Thoracic aorta (tissue), 2 donors: ENCODE results near the gene DPP6. TPM values are rescaled to one million over a fixed set of nuclear protein-coding genes. Genes with fewer than 3 reads are reported as not detected.

Source experiments
- ATAC-seq: fragments of 150-250 bp; one replicate; pipeline ENCODE4 v1.8.0; 2017; ENCODE audit warnings: low read depth; ENCODE audit not compliant: insufficient number of reproducible peaks, low FRiP score
- DNase-seq: peaks from one replicate; pipeline ENCODE4 v3.0.0-alpha.2; 2020; ENCODE audit warnings: low spot score
- H3K27ac ChIP-seq, 2 donors: fragments of 200-600 bp; sonication (generic); 1 replicate in 1 of 2; 2 replicates in 1 of 2; pipeline ENCODE4 v1.5.1; 2016; ENCODE audit warnings: mild to moderate bottlenecking in 2 of 2, moderate library complexity in 2 of 2
- H3K27me3 ChIP-seq: fragments of 200-600 bp; sonication (generic); replicated peaks from 2 replicates; pipeline ENCODE4 v1.6.0; 2016; ENCODE audit warnings: mild to moderate bottlenecking; ENCODE audit not compliant: insufficient read depth
- H3K36me3 ChIP-seq: fragments of 200-600 bp; sonication (generic); one replicate; pipeline ENCODE4 v1.5.1; 2016
- H3K4me1 ChIP-seq, 2 donors: fragments of 200-600 bp; sonication (generic); 1 replicate in 1 of 2; 2 replicates in 1 of 2; pipeline versions ENCODE4 v1.5.1 to v1.6.0; 2016; ENCODE audit warnings: low read depth in 2 of 2, mild to moderate bottlenecking in 1 of 2; ENCODE audit not compliant: control insufficient read depth in 1 of 2
- H3K4me3 ChIP-seq: fragments of 200-600 bp; sonication (generic); 2 replicates; pipeline ENCODE4 v1.5.1; 2016; ENCODE audit warnings: mild to moderate bottlenecking
- H3K9me3 ChIP-seq: fragments of 200-600 bp; sonication (generic); 2 replicates; pipeline ENCODE4 v1.5.1; 2016
- CTCF ChIP-seq: fragments of 200-600 bp; sonication (generic); IDR thresholded peaks from one replicate; pipeline ENCODE4 v1.5.1; 2019; ENCODE audit warnings: antibody characterized with exemption
- total RNA-seq, 2 donors: library from RNA; depleted of rRNA; stranded (reverse); fragments of >200 nt; gene quantifications; one replicate each; pipeline versions ENCODE4 v1.1.0 to v1.2.3, GENCODE V29; 2016

Gene DPP6
- total RNA-seq, 2 donors from 2014 or later: not detected

- H3K4me3 ChIP-seq: no peak overlapping the region
- no peak for ATAC-seq
These were observed 696.0 kb downstream of the DPP6 start for GRCh38 chr7:154748089-154748786.

GRCh38 chr7:154750353-154750801 is 698.2 kb downstream of the DPP6 start:
- H3K4me1 ChIP-seq: no peaks in the 10 kb centered on the region
- H3K27me3 ChIP-seq: no peaks in the 10 kb centered on the region
- no peak overlapping the region for H3K4me3 ChIP-seq
- no peak for DNase-seq
- no peak overlapping the region for H3K27ac ChIP-seq
- H3K9me3 ChIP-seq: no peaks in the 10 kb centered on the region
- ATAC-seq: no peak
- H3K36me3 ChIP-seq: no peaks in the 10 kb centered on the region
- no peak for TF ChIP-seq CTCF

More at GRCh38 chr7:154748089-154748786, 696.0 kb downstream of the DPP6 start:
- no peak overlapping the region for H3K27ac ChIP-seq
- no peaks in the 10 kb centered on the region for H3K36me3 ChIP-seq
- no peak for TF ChIP-seq CTCF
- no peak for DNase-seq
- H3K4me1 ChIP-seq: no peaks in the 10 kb centered on the region
- no peaks in the 10 kb centered on the region for H3K9me3 ChIP-seq
- no peaks in the 10 kb centered on the region for H3K27me3 ChIP-seq

GRCh38 chr7:154753226-154753625 is 701.0 kb downstream of the DPP6 start:
- TF ChIP-seq CTCF: no peak
- H3K36me3 ChIP-seq: no peaks in the 10 kb centered on the region
- DNase-seq (no peak), ATAC-seq (no peak)
- H3K27ac ChIP-seq: no peak overlapping the region
- no peaks in the 10 kb centered on the region for H3K4me1 ChIP-seq
- no peaks in the 10 kb centered on the region for H3K9me3 ChIP-seq
- H3K4me3 ChIP-seq: no peak overlapping the region
- H3K27me3 ChIP-seq: no peaks in the 10 kb centered on the region

GRCh38 chr7:154757756-154758155 is 705.6 kb downstream of the DPP6 start:
- ATAC-seq (no peak), DNase-seq (no peak)
- Histone ChIP-seq H3K27me3 (no peaks in the 10 kb centered on the region), H3K36me3 (no peaks in the 10 kb centered on the region), H3K4me3 (no peak overlapping the region), H3K27ac (no peak overlapping the region), H3K9me3 (no peaks in the 10 kb centered on the region), H3K4me1 (no peaks in the 10 kb centered on the region)
- no peak for TF ChIP-seq CTCF

GRCh38 chr7:154759989-154760388 is 707.8 kb downstream of the DPP6 start:
- DNase-seq (no peak), ATAC-seq (no peak)
- TF ChIP-seq CTCF: no peak
- Histone ChIP-seq H3K27me3 (no peaks in the 10 kb centered on the region), H3K4me3 (no peak overlapping the region), H3K36me3 (no peaks in the 10 kb centered on the region), H3K4me1 (no peaks in the 10 kb centered on the region), H3K27ac (no peak overlapping the region), H3K9me3 (no peaks in the 10 kb centered on the region)
